GM13977 (cell line): ENCODE results near the gene PSMD7.

Experiments
- DNase-seq: peaks from one replicate; pipeline ENCODE4 v3.0.0; 2012; ENCODE audit warnings: low spot score
- CTCF ChIP-seq: IDR thresholded peaks from 2 replicates; pipeline ENCODE4 v1.5.1; 2012; ENCODE audit warnings: mild to moderate bottlenecking, control low read depth; ENCODE audit not compliant: insufficient read depth; ENCODE audit errors: extremely low read depth, missing control alignments
- in situ Hi-C: fragments of 300-500 bp; cut with MboI; formaldehyde crosslinking; loops from one replicate; pipeline ENCODE4 v1.12.0; 2022; ENCODE audit warnings: low sequenced_read_pairs, low pct_unique_long_range_greater_than_20kb, mixed read lengths, inconsistent platforms; ENCODE audit not compliant: unreplicated experiment

The PSMD7 gene

GRCh38 chr16:74296432-74297144, at the start of gene PSMD7:
Gene PSMD7, plus strand, starts transcription at chr16:74296814. Its CDS starts 101 bp downstream, at chr16:74296915.
- in situ Hi-C loops = no loop called here
- DNase-seq = peak; percentile 87
- TF ChIP-seq CTCF = no peak

GRCh38 chr16:74249254-74249653, 47.4 kb upstream of the PSMD7 start:
- no peak for DNase-seq
- no peak for TF ChIP-seq CTCF
- in situ Hi-C loops = no loop called here

- TF ChIP-seq CTCF = no peak
- DNase-seq = no peak
- in situ Hi-C loops = no loop called here
Measured at GRCh38 chr16:74249846-74250245, 46.8 kb upstream of the PSMD7 start.

GRCh38 chr16:74252329-74252728, 44.3 kb upstream of the PSMD7 start:
- TF ChIP-seq CTCF = no peak
- in situ Hi-C loops = no loop called here
- no peak for DNase-seq

GRCh38 chr16:74253161-74253938, 43.3 kb upstream of the PSMD7 start:
- in situ Hi-C loops = no loop called here
- DNase-seq = no peak
- no peak for TF ChIP-seq CTCF

GRCh38 chr16:74257061-74257460, 39.6 kb upstream of the PSMD7 start:
- no peak for DNase-seq
- no peak for TF ChIP-seq CTCF
- in situ Hi-C loops = no loop called here
